SKM-1 (cell line): ENCODE results near the gene KLHL26.
A peak's percentile ranks its signal among the peaks of the same experiment; 100 is the strongest.
"Not testable (repeated sequence)": the region's sequence is repeated elsewhere in the genome, so short reads cannot be mapped to it uniquely, and the experiment has no call there.

Source experiments
- DNase-seq: peaks from one replicate; lab custom pipeline; 2025; ENCODE audit not compliant: unreplicated experiment; lab: John Stamatoyannopoulos, UW

KLHL26 gene, protein sequence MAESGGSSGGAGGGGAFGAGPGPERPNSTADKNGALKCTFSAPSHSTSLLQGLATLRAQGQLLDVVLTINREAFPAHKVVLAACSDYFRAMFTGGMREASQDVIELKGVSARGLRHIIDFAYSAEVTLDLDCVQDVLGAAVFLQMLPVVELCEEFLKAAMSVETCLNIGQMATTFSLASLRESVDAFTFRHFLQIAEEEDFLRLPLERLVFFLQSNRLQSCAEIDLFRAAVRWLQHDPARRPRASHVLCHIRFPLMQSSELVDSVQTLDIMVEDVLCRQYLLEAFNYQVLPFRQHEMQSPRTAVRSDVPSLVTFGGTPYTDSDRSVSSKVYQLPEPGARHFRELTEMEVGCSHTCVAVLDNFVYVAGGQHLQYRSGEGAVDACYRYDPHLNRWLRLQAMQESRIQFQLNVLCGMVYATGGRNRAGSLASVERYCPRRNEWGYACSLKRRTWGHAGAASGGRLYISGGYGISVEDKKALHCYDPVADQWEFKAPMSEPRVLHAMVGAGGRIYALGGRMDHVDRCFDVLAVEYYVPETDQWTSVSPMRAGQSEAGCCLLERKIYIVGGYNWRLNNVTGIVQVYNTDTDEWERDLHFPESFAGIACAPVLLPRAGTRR

DNA sequence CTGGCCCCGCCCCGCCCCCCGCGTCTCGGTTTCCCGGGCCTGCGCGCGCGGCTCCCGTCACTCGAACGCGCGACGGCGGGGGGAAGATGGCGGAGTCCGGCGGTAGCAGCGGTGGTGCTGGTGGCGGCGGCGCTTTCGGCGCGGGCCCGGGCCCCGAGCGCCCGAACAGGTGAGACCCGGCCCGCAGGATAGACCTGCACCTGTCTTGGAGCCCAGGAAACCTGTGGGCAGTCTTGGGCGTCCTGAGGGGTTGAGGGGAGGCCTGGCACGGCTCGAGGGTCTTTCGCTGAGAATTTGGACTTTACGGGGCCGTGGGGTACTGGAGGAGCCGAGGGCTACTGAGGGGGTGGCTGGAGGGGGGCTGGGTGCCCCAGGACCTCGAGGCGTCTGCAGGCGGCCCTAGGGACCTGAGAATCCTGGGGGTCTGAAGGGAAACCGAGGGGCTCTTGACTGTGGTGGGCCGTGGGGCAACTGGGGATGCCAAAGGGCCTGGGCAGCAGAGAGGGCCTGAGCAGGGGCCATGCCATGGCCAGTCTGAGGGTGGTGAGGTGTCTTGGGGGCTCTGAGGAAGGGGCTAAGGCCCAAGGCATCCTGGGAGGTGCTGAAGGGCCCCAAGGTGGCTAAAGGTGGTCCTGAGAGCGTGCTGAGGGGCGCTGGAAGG is at the start of gene KLHL26:
Gene KLHL26, plus strand, starts transcription at position 60 of the 661 bp plus-strand sequence. Its CDS starts 27 bp downstream, at position 87.
- DNase-seq: no peak

DNA sequence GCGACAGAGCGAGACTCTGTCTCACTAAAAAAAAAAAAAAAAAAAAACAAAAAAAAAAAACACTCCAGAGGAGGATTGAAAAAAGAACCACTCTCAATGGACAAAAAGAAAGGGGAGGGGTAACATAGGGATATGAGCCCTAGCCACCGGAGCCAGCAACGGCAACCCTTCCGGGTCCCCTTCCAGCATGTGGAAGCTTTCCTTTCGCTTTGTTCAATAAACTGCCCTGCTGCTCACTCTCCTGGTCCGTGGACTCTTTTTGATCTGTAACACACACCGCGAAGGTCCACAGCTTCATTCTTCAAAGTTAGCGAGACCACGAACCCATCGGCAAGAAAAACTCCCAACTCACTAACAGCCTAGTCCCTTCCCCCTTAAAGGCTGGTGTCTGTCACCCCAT is 49.3 kb upstream of the KLHL26 start:
- no peak for DNase-seq

DNA sequence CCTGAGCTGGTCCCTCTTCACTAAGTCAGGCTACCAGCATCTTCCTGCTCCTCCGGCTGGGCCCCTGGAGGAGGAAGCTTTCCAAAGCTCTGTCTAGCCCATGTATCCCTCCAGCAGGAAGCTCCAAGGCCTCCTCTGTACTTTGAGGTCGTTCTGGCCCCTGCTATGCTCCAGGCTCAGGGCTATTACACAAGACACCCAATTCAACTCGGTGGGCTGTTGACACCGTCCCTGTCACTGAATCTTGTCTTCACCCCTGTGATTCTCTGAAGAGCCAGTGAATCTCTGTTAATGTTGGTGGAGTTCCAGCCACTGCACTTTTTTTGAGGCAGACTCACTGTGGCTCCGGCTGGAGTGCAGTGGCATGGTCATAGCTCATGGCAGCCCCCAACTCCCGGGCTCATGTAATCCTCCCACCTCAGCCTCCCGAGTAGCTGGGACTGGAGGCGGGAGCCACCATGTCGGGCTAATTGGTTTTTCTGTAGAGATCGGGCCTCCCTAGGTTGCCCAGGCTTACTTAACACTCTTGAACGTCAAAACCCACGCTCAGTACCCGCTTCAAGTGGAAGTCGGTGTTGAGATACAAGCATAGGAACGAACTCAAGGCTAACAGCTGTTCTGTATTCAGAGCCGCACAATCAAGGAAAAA is 48.7 kb upstream of the KLHL26 start:
- DNase-seq: no peak

DNA sequence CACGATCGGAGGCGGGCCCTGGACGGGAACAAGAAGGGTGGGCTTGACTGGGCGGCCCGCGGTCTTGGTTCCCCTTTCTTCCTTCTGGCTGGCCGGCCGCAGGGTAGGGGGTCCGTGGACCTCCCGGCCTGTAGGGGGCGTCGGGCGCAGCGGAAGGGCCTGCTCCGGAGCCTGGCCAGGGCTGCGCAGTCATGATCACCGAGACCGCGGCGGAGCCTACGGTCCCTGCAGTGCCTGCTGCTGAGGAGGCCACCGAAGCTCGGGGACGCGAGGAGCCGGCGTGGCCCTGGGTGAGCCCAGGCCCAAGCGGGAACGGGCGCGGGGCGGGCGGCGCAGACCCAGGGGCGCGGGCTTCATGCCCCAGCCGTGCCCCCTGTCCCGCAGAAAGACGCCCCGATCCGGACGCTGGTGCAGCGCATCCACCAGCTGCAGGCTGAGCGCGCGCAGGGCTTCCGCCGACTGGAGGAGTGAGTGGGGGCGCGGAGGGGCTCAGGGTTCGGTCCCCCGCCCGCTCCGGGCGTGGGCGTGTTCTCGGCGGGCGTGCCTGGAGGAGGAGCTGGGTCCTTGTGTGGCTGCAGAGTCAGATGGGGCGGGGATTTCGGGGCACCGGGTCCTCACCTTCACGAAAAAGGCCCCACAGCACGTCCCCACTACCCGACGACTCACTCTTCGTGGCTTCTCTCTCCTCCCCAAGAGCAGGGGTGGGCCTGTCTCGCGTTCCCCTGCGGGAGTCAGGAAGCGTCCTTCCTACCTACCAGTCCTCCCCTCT is 48.0 kb upstream of the KLHL26 start, which contains the start of gene REX1BD:
Gene REX1BD, plus strand, starts transcription at position 188 of the 769 bp plus-strand sequence. Its CDS starts 4 bp downstream, at position 192.
- DNase-seq: peak; percentile 77

DNA sequence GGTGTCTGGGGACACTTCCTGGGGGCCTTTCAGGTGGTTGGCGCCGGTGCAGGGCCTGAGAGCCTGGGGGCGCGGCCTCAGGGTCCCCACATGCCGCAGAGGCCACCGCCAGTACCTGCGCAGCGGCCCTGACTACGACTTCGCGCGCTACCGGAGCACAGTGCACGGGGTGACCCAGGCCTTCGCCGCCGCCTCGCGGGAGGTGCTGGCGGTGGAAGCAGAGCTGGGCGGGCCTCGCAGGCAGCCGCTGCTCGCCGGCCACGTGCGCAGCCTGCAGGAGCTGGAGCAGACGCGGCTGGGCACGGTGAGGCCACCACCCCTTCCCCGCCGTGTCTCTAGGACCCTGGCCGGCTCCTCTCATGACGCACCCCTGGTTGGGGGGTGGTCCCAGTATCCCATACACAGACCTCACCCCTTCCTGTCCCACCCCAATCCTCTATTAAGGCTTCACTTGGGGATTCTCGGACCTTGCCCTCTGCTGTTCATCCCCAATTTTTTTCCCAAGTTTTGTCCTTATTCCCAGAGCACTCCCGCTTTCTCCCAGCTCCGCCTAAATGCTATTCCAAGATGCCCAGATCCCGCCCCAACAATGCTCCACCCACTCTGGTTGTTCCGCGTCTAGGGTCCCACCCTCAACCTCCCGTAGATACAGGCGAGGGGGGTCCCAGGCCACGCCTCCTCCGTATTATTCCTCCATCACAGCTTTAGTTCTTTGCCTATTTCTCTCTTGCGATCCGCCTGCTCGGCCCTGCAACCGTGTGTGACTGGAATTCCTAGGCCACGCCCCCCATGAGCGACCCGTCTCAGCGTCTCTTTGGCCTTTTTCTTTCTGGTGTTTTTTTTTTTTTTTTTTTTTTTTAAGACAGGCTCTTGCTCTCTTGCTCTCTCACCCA is 47.2 kb upstream of the KLHL26 start:
- peak; percentile 47 for DNase-seq

DNA sequence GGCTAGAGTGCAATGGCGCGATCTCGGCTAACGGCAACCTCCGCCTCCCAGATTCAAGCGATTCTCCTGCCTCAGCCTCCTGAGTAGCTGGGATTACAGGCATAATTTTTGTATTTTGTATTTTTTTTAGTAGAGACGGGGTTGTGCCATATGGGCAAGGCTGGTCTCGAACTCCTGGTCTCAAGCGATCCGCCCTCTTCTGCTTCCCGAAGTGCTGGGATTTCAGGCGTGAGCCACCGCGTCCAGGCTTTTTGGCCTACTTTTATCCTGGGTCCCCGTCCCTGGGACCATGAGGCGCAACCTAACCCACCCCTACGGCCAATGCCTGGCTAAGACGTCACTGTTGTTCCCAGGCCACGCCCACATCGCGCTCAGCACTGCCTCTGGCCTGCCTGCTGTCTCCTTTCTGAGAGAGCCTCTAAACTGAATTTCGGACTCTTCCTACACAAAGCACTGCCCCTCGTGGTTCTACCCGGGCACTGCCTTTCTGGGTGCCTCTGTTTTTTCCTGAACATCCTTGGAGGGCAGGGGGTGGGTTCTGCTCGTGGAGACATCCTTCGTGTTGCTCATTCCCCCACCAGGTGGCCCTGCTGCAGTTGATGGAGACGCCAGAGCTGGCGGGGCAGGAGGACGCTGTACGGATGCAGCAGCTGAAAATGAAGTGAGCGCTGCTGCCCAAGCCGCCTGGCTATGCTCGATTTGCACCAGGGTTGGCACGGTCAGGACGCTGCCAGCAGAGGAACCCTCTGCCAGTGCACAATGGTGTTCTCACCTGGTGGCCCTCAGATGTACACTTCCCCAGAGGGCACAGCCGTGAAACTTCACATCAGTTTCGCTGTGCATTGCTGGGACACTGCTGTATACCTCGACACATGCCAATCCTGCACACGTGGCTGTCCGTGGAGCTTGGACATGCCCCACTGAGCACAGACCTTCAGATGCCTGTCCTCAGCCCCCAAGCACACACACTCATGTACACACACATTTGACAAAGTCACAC is 46.3 kb upstream of the KLHL26 start:
- DNase-seq: no peak

DNA sequence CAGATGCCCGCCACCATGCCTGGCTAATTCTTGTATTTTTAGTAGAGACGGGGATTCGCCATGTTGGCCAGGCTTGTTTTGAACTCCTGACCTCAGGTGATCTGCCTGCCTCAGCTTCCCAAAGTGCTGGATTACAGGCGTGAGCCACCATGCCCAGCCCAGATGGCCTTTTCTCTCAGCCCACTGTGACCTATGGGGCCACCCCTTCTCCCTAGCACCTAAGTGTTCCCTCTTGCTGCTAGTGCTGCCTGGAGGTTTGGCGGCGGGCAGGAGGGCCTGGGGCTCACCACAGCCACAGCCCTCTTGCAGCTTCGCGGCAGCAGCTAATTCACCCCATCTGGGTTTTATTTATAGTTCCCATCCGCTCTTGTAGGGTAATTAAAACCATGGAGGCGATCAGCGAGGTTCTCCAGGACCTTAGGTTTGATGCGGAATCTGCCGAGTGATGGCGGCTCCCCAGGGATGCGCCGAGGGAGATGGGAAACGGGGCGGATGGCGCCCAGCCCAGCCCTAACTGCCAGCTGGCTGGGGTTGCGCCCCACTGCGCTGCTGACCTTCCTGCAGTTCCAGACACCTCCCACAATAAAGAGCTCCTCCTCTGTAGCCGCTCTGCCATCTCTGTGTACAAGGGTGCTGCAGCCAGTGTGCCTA is 45.0 kb upstream of the KLHL26 start:
- DNase-seq: no peak

DNA sequence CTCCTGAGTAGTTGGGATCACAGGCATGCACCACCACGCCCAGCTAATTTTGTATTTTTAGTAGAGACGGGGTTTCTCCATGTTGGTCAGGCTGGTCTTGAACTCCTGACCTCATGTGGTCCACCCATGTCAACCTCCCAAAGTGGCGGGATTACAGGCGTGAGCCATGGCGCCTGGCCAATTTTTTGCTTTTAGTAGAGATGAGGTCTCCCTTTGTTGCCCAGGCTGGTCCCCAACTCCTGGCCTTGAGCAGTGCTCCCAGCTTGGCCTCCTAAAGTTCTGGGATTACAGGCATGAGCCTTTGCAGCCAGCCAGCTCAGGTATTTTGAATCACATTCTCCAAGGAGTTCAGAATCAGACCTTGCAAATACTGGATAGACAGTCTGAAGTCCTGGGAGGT is 44.1 kb upstream of the KLHL26 start:
- DNase-seq: not testable (repeated sequence)

DNA sequence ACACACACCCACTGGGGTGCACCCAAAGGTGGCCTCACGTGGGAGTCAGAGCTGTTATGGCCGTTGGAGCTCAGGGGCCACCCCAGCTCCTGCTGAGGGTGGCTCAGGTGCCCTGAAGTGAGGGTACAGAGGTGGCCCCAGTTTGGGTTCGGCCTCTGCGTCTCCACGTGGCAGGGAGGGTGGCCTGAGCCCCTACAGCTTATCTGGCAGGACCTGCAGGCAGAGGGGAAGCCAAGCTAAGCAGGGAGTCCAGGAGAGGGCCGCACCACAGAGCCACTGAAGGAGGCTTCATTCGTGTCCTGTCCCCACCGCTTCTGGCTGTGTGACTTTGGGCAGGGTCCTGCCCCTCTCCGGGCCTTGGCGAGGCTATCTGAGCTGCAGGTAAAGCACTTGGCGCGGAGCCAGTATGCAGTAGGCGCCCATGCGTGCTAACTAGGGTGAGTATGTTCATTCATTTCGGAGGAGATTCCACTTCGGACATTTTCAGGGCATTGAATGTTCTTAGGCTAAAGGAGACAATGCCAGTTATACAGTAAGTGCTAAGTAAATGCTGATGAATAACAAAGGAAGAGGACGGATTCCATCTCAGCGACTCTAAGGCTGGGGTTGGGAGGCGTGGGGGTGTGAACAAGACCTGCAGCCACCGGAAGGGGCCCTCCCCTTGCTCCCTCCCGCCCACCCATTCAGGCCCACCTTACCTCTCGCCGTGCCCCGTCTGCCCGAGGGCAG is 43.3 kb upstream of the KLHL26 start:
- DNase-seq: no peak

DNA sequence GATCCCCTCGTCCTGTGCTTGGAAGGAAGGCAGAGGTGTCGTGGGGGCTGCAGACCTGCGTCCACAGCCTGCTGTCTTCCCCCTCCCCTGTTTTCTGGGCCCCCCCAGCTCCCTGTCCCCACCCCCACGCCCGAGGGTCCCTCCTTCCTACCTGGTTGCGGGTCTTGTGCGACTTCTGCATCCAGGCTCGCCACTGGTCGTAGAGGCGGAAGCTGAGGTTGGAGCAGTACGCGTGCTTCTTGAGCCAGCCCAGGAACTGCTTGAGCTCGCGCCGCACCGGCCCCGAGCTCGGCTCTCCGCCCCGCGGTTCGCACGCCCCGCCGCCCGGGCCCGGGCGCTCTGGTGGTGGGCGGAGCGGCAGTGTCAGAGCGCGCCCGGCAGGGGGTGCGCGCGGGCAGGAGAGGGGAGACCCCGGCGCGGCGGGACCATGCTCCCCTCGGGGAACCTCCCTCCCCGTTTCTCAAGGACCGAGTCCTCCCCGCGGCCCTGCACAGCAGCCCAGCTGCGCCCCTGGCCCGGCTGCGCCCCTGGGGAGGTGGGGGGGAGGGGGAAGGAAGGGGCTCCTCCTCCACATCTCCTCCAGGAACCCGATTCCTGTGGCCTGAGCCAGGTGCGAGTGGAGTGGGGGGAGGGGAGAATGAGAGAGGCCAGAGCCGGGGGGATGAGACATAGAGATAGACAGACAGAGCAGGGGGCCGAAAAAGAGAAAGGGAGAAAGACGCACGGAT is 42.6 kb upstream of the KLHL26 start:
- DNase-seq: peak; percentile 50

DNA sequence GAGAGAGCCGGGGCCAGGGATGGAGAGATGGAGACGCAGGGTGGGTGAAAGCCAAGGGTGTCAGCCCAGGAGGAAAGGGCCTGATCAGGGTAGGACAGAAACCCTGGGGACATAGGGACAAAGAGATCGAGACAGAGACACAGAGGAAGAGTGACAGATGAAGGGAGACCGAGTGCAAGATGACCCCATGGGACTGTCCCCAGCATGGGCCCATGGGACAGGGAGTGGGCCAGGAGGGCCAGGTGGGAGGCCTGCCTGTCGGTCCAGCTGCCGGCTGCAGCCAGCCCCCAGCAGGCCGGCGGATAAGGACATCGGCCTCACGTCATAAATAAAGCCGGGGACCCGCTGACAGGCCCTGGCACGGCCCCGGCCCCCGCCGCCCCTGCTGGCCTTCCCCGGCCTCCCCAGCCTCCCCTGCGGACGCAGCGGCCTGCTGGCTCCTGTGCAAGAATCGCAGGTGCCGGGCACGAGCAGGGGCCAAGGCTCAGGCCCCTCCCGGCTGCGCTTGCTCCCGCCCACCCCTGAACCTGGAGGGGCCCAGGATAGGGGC is 41.9 kb upstream of the KLHL26 start:
- no peak for DNase-seq

DNA sequence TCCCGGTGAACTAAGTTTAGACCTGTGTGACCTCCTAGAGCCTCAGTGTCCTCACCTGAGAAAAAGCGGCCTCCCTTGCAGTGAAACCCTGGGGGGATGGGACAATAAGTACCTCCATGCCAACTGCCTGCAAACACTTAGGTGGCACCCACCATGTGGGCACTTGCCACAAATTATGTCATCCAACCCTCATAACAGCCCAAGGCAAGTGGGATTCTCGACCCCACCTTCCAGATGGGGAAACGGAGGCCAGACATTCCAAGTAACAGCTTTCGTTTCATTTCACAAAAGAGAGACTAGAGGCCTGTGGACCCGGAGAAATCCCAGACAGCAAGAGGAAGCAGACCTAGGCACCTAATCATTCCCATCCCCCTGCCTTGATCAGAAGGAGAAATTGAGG is 41.4 kb upstream of the KLHL26 start:
- no peak for DNase-seq

DNA sequence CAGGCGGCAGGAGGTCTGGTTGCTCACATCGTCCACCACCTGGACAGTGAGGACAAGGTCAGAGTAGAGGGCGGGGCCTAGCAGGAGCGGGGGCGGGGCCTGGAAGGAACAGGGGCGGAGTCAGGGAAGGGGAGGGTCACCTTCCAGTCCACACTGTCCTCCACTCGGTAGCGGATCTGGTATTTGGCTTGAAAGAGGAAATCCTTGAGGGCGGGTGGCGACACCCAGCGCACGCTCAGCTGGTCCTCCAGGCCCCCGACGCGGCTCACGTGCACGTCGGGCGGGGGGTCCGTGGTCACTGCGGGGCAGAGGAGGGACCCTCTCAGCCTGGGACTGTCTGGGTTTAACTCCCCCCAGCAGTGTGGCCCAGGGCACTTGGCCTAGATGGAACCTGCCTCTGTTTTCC is 40.1 kb upstream of the KLHL26 start:
- DNase-seq: no peak

DNA sequence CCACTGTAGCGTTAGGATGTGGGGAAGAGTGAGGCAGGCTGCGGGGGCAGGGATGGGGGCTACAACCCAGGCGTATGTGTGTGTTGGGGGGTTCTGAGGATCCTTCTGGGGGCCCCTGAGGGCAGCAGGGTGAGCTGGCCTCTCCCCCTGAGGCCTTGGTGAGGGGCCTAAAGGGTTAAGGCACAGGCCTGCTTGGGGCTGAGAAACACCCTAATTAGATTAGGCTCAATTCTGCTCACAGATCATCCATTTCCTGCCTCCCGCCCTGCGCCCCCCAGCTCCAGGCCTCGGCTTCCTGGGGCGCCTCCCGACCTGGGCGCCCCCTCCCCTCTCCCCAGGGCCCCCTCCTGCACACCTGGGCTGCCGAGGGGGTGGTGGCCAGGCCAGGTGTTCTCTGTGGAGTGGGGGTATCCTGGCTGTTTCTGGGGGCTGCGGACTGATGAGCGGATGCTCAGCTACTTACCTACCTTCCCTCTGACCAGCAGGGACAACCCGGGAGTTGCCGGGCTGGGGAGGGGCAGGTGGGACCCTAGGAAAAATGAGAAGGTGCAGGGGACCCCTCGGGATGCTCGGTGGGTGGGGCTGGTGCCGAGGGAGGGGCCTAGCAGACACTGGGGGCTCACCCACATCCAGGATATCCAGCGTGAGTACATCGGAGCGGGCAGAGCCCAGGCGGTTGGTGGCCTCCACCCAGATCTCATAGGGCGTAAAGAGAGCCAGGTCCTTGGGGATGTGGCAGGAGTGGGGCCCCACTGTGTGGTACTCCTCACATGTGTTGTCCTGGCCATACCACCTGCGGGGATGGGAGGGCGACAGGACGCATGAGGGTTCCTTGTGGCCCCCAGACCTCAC is 38.8 kb upstream of the KLHL26 start:
- DNase-seq: no peak

DNA sequence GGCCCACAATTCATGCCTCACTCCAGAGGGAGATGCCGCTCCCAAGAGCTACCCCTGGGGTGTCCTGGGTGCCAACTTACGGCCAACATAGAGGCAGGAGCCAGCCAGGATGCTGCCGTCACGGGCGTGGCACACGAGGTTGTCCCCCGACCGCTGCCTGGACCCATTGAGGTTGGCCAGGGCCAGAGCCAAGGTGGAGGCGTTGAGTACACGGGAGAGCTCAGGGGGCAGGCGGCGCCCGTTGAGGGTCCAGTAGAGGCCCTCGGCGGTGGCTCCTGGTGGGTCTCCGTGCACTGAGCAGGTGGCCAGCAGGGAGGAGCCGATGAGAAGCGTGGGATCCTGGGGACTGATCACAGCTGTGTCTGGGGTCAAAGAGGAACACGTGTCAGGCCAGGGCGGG is 37.3 kb upstream of the KLHL26 start:
- DNase-seq: no peak
